Measurements from ENCODE around the gene ACTR1B. TPM values are rescaled to one million over a fixed set of nuclear protein-coding genes. Genes with fewer than 3 reads are reported as not detected.

ACTR1B gene
- polyA plus RNA-seq, 1 of the 3 experiments (the other 2 are of a cell fraction), result 51.5 TPM

DNA sequence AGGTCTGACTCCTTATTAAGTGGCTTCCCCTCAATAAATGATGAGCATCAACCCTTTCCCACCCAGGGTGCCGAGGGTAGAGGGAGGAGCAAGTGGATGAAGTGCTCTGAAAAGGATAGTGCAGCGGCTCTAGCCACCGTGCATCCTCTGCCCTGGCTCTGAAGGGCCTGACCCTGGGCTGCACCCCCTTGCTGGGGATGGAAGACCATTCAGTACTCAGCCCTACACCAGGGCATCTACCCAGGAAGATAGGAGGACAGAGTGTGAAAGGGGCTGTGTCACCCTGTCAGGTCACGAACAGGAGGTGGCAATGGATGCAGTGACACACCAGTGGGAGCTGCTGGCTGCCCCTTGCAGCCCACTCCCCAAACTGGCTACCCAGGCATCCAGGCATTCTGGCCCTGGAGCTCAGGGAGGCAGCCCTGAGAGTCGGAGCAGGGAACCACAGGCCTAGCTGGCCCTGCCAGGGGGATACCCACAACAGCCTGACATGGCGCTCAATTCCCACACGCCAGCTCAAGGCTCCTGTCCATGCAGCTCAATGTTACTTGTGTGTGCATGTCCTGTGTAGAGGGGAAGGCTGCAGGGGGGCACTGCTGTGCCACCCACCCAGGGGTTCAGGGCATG lies 7.6 kb downstream of the ACTR1B start (continued):
- TF ChIP-seq TAF1 (IDR thresholded peaks at IDR 0.05; ENCODE audit: borderline replicate concordance, low read depth, low read length) (no peak), MEF2A (IDR thresholded peaks at IDR 0.05; ENCODE audit: borderline replicate concordance, low read depth) (no peak), JUND (IDR thresholded peaks at IDR 0.05) (no peak), RAD21 (IDR thresholded peaks at IDR 0.05; ENCODE audit: low read length) (no peak), YY1 (IDR thresholded peaks at IDR 0.05; ENCODE audit: low read depth) (no peak)
- TF ChIP-seq, protein P1, sequence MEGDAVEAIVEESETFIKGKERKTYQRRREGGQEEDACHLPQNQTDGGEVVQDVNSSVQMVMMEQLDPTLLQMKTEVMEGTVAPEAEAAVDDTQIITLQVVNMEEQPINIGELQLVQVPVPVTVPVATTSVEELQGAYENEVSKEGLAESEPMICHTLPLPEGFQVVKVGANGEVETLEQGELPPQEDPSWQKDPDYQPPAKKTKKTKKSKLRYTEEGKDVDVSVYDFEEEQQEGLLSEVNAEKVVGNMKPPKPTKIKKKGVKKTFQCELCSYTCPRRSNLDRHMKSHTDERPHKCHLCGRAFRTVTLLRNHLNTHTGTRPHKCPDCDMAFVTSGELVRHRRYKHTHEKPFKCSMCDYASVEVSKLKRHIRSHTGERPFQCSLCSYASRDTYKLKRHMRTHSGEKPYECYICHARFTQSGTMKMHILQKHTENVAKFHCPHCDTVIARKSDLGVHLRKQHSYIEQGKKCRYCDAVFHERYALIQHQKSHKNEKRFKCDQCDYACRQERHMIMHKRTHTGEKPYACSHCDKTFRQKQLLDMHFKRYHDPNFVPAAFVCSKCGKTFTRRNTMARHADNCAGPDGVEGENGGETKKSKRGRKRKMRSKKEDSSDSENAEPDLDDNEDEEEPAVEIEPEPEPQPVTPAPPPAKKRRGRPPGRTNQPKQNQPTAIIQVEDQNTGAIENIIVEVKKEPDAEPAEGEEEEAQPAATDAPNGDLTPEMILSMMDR (IDR thresholded peaks at IDR 0.05), result no peak

DNA sequence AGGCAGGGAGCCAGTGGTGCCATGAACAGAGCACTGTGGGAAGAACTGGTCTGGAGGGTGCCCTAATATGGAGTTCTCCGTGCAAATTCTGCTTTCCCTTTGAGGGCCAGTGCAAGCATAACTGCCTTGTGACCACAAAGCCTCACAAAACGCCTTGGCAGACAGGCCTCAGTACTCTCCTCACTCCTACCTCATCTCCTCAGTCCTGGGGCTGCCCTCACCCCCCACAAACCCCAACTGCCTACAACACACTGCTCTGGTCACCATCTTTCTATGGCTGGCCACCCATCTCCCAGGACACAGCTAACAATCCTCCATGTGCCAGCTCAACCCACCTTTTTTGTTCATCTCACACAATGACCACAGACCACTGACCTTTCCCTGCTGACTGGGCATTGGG lies 9.1 kb downstream of the ACTR1B start:
- H3K27me3 ChIP-seq (ENCODE audit: insufficient read depth), result no peaks in the 10 kb centered on the region
- TF ChIP-seq RAD21 (IDR thresholded peaks at IDR 0.05; ENCODE audit: low read length) (no peak), POLR2AphosphoS5 (IDR thresholded peaks at IDR 0.05; ENCODE audit: low read depth, low read length) (no peak), CHD2 (IDR thresholded peaks at IDR 0.05; ENCODE audit: low read length, partially characterized antibody) (no peak), TCF12 (IDR thresholded peaks at IDR 0.05) (no peak)
- TF ChIP-seq, protein P2, sequence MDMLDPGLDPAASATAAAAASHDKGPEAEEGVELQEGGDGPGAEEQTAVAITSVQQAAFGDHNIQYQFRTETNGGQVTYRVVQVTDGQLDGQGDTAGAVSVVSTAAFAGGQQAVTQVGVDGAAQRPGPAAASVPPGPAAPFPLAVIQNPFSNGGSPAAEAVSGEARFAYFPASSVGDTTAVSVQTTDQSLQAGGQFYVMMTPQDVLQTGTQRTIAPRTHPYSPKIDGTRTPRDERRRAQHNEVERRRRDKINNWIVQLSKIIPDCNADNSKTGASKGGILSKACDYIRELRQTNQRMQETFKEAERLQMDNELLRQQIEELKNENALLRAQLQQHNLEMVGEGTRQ (IDR thresholded peaks at IDR 0.05; ENCODE audit: borderline replicate concordance, low read depth, low read length), result no peak
- H3K9ac ChIP-seq, result no peak overlapping the region
- H3K4me3 ChIP-seq (ENCODE audit: low read depth in 2 of 2, low read length in 1 of 2), result no peak overlapping the region
- H3K9me3 ChIP-seq, result no peaks in the 10 kb centered on the region
- no peaks in the 10 kb centered on the region for H3K4me1 ChIP-seq (ENCODE audit: control insufficient read depth in 1 of 2, insufficient read depth in 2 of 2, low read depth in 1 of 2, low read length in 1 of 2)
- no peak overlapping the region for H3K27ac ChIP-seq (ENCODE audit: low read depth in 2 of 2, low read length in 1 of 2)
- DNase-seq, result no peak
- 100% methylated on average over 2 of the region's 2 CpGs for WGBS (ENCODE audit: low lambda C conversion rate)
- POLR2A ChIA-PET, result interaction anchor here (1.5 kb wide), 1 partner anchor 9 kb away, joined by 3 read pairs; the partner anchor contains the start of gene COX5B
- H3K79me2 ChIP-seq (ENCODE audit: insufficient read depth), result peaks cover 2% of the 10 kb centered on the region; the same call in 1 of the 2 replicates
- H3K9me2 ChIP-seq, result no peaks in the 10 kb centered on the region
- H4K20me1 ChIP-seq (ENCODE audit: insufficient read depth), result no peaks in the 10 kb centered on the region
- CTCF ChIA-PET, result interaction anchor here (1.2 kb wide), 1 partner anchor 8 kb away, joined by 3 read pairs; no protein-coding TSS in a partner anchor
- peaks cover 5% of the 10 kb centered on the region for H3F3A ChIP-seq (replicated peaks; ENCODE audit: insufficient read depth)
- H2AFZ ChIP-seq (ENCODE audit: low read depth), result no peak overlapping the region
- H3K4me2 ChIP-seq, result no peak overlapping the region
- peaks cover 28 to 36% of the 10 kb centered on the region in 2 experiments for H3K36me3 ChIP-seq (replicated peaks in 1 of 2; ENCODE audit: control insufficient read depth in 1 of 2, insufficient read depth in 2 of 2, low read length in 1 of 2)

DNA sequence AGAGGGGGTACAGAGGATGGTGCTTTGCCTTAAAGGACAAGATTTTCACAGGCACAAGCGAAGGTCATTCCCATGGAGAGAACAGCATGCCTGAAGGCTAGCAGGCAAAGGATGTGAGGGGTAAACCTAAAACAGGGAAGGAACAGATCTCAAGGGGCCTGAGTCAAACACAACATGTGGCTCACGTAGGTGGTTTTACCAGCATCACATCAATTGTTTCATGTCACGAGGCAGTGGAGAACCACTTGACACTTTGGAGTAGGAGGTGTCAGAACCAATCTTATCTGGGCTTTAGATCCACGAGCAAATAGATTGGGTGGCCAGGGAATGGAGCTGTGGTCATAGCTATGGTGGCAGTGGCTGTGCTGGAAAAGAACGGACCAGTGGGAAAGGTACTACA lies 9.5 kb downstream of the ACTR1B start:
- H3K4me2 ChIP-seq, result no peak overlapping the region
- CTCF ChIA-PET, result no interaction called here
- TF ChIP-seq EZH2phosphoT487 (IDR thresholded peaks at IDR 0.05; ENCODE audit: borderline replicate concordance, low read depth) (no peak), FOXJ3 (CRISPR knock-in tag; IDR thresholded peaks at IDR 0.05) (no peak), GABPA (IDR thresholded peaks at IDR 0.05; ENCODE audit: low read depth) (no peak), MEF2A (IDR thresholded peaks at IDR 0.05; ENCODE audit: borderline replicate concordance, low read depth) (no peak), NFIC (IDR thresholded peaks at IDR 0.05; ENCODE audit: borderline replicate concordance) (no peak)
- TF ChIP-seq, protein P2 (IDR thresholded peaks at IDR 0.05; ENCODE audit: borderline replicate concordance, low read depth, low read length), result no peak
- TF ChIP-seq, protein P3, sequence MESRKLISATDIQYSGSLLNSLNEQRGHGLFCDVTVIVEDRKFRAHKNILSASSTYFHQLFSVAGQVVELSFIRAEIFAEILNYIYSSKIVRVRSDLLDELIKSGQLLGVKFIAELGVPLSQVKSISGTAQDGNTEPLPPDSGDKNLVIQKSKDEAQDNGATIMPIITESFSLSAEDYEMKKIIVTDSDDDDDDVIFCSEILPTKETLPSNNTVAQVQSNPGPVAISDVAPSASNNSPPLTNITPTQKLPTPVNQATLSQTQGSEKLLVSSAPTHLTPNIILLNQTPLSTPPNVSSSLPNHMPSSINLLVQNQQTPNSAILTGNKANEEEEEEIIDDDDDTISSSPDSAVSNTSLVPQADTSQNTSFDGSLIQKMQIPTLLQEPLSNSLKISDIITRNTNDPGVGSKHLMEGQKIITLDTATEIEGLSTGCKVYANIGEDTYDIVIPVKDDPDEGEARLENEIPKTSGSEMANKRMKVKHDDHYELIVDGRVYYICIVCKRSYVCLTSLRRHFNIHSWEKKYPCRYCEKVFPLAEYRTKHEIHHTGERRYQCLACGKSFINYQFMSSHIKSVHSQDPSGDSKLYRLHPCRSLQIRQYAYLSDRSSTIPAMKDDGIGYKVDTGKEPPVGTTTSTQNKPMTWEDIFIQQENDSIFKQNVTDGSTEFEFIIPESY (IDR thresholded peaks at IDR 0.05; ENCODE audit: borderline replicate concordance, low read depth), result no peak
- TF ChIP-seq, protein P4, sequence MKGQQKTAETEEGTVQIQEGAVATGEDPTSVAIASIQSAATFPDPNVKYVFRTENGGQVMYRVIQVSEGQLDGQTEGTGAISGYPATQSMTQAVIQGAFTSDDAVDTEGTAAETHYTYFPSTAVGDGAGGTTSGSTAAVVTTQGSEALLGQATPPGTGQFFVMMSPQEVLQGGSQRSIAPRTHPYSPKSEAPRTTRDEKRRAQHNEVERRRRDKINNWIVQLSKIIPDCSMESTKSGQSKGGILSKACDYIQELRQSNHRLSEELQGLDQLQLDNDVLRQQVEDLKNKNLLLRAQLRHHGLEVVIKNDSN (IDR thresholded peaks at IDR 0.05; ENCODE audit: borderline replicate concordance, low read depth), result no peak

More for the DNA sequence above, 9.5 kb downstream of the ACTR1B start:
- Histone ChIP-seq H3K4me3 (ENCODE audit: low read depth in 2 of 2, low read length in 1 of 2) (no peak overlapping the region), H4K20me1 (ENCODE audit: insufficient read depth) (no peaks in the 10 kb centered on the region), H3K79me2 (ENCODE audit: insufficient read depth) (no peaks in the 10 kb centered on the region), H3K27ac (ENCODE audit: low read depth in 2 of 2, low read length in 1 of 2) (no peak overlapping the region), H3K9me2 (no peaks in the 10 kb centered on the region), H2AFZ (ENCODE audit: low read depth) (no peak overlapping the region), H3K27me3 (ENCODE audit: insufficient read depth) (no peaks in the 10 kb centered on the region), H3K36me3 (replicated peaks in 1 of 2; ENCODE audit: control insufficient read depth in 1 of 2, insufficient read depth in 2 of 2, low read length in 1 of 2) (peaks cover 28 to 39% of the 10 kb centered on the region in 2 experiments), H3K4me1 (ENCODE audit: control insufficient read depth in 1 of 2, insufficient read depth in 2 of 2, low read depth in 1 of 2, low read length in 1 of 2) (no peaks in the 10 kb centered on the region), H3K9ac (no peak overlapping the region), H3F3A (replicated peaks; ENCODE audit: insufficient read depth) (peaks cover 5% of the 10 kb centered on the region), H3K9me3 (no peaks in the 10 kb centered on the region)
- DNase-seq, result no peak
- 98% methylated on average over 5 of the region's 5 CpGs for WGBS (ENCODE audit: low lambda C conversion rate)
- POLR2A ChIA-PET, result interaction anchor here (1.5 kb wide), 1 partner anchor 8 kb away, joined by 3 read pairs; the partner anchor contains the start of gene COX5B
